GM10847 (cell line): ENCODE data around the gene ULK4.

Source experiments
- POLR2A ChIP-seq: IDR thresholded peaks from 2 replicates; pipeline ENCODE4 v1.6.1; 2011; ENCODE audit not compliant: insufficient read length; ENCODE audit errors: extremely low read depth

Gene ULK4

GRCh38 chr3:41498847-41499246, 463.1 kb downstream of the ULK4 start:
- no peak for TF ChIP-seq POLR2A

- TF ChIP-seq POLR2A: no peak
These were observed 471.5 kb downstream of the ULK4 start for GRCh38 chr3:41490360-41490759.

- no peak for TF ChIP-seq POLR2A
These were observed 472.7 kb downstream of the ULK4 start for GRCh38 chr3:41489231-41489630.

GRCh38 chr3:41488501-41488900, 473.4 kb downstream of the ULK4 start:
- TF ChIP-seq POLR2A: no peak

- no peak for TF ChIP-seq POLR2A
These were observed 476.4 kb downstream of the ULK4 start for GRCh38 chr3:41485484-41485883.

DNA sequence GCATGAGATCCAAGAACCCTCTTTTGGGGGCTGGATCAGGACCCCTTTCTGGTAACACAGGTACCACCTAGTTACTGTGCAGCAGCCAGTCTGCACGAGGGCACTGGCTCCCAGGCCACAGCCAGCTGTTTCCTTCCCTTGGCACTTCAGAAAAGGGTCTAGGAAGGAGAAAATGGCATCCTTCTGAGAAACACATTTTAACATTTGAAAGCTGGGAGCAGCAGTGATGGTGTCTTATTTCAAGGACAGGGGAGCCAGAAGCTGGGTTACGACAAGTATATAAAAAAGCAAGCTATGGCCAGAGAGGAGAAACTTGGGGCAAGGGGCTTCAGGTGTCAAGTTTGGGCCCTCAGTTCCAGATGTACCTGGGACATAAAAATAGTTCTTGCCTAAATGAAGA, 479.8 kb downstream of the ULK4 start:
- TF ChIP-seq POLR2A: no peak

DNA sequence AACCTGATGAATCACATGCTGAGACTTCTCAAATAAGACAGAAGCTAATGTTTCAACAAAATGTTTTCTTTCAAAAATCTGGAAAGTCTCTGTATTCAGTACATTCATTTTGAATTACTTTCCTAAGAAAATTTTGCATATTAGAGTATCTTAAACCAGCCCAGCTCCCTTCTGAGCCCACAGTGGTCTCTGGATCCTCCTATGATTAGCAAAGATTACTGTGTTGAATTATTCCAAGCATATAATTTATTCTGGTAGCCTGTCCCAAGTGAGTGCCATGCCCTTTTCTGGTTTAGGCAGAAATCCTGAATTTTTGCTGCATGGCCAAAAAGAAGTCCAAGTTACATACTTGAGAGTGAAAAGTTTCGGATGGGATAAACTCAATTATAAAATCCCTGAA, 483.6 kb downstream of the ULK4 start:
- no peak for TF ChIP-seq POLR2A

- TF ChIP-seq POLR2A: no peak
These were observed 484.4 kb downstream of the ULK4 start for GRCh38 chr3:41477399-41478014.

- no peak for TF ChIP-seq POLR2A
These were observed 492.8 kb downstream of the ULK4 start for GRCh38 chr3:41469083-41469482.

- no peak for TF ChIP-seq POLR2A
These were observed 494.4 kb downstream of the ULK4 start for GRCh38 chr3:41467481-41467880.

DNA sequence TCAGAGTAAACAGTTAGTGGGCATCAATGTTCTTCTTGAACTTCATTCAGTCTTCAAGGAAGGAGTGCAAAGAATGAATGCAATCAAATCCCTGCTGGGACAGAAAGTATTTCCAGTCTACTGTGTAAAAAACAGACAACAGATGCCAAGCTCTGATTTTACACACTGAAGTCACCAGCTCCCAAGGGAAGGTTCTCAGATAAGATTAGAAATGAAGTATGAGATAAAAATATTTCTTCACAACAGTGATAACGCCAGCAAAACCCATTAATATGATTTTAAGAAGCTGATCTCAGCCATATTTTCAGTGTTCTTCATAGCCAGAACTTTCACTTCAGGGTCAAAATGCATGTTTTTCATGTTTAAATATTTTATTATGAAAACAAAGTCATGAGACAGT, 497.0 kb downstream of the ULK4 start:
- no peak for TF ChIP-seq POLR2A

DNA sequence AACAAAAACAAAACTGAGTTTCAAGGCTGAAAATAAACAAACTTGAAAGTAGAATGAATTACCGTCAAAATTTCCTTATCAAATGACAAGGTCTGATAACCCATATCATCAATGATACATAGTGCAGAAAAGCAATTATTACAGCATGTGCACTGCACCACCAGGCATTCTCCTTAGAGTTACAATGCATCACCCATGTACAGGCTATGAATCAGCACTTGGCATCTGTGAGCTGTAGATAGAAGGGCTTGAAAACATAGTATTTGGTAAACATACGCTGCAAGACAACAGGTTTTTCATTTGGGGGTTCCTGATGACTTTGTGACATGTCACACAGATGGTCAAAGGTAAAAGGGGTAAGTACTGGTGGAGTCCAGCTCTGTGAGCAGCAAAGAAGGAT, 497.5 kb downstream of the ULK4 start:
- TF ChIP-seq POLR2A: no peak

DNA sequence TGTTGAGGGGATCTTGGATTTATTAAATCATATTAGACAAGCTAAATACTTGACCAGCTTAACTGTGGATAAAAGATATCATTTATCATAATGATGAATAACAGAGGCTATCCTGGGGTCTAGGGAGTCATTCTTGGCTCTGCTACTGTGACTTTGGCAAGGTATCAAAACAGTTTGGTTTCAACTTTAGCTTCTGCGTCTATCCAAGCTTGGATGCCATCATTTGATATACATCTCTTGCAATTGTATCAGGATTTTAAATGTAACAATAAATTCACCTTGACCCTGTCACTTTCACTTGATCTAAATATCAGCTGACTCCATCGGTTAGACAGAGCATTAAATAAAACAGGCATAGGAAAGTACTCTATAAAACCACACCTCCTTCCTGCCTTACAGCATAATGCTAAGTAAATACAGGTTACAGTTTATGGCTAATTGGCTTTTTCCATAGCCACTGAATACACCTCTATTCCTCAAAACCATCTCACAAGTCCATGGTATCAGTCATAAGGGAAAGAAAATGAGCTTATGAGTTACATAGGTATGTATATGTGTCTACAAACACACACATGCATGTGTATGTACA, 499.7 kb downstream of the ULK4 start:
- no peak for TF ChIP-seq POLR2A

DNA sequence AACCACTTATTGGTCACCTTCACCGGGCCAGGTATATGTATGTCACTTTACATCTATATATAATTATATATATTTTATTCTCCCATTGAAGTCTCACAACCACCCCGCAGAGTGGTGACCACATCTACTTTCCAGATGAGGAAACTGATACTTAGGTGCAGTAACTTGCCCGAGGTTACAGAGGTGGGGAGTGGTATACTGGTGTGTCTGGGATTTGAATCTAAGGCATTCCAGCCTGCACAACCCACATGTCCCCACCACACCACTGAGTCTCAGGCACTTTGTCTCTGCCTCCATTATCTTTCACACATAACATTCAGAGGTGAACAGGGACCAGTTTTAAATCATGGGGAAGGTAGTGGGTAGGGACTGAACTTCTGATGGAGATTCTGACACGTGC, 501.2 kb downstream of the ULK4 start:
- no peak for TF ChIP-seq POLR2A

GRCh38 chr3:41457176-41457575, 504.7 kb downstream of the ULK4 start:
- no peak for TF ChIP-seq POLR2A

DNA sequence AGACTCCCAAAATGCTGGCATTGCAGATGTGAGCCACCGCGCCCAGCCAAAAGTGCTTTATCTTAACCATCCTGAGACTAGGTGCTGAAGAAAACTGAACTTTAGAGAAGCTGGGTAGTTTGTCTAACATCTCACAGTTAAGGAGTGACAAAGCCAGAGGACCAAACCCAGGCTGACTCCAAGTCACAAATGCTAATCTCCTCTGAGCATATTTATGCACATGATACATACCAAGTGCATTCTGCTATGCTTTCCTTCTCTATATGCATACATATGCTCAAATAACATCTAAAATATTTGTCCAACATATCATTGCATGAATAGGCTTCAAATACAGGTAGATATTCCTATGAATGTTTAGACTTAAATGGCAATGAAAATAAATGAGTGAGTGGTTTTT, 505.7 kb downstream of the ULK4 start:
- no peak for TF ChIP-seq POLR2A
